ENCODE measurements around the gene COA6. TPM values are rescaled to one million over a fixed set of nuclear protein-coding genes. Genes with fewer than 3 reads are reported as not detected.

COA6 gene
- total RNA-seq, 1 experiment from 2014 or later: 34.1 TPM

GRCh38 chr1:234396871-234397270, 23.6 kb downstream of the COA6 start:
- ChIA-PET RAD21 (ENCODE audit: low non-redundant PET in 1 of 2, low total read pairs in 2 of 2, uncharacterized antibody in 2 of 2, unreplicated experiment in 2 of 2) (no interaction called here), CTCF (no interaction called here), POLR2A (no interaction called here)
- Histone ChIP-seq H3K36me3 (ENCODE audit: control insufficient read depth in 1 of 2, insufficient read depth in 2 of 2, low read length in 2 of 2) (no peaks in the 10 kb centered on the region), H3K79me2 (ENCODE audit: insufficient read depth, low read length) (no peaks in the 10 kb centered on the region), H3K9ac (ENCODE audit: low read length) (no peak overlapping the region), H3K4me3 (replicated peaks in 1 of 2; ENCODE audit: low read depth in 1 of 2, low read length in 2 of 2) (no peak overlapping the region), H4K20me1 (ENCODE audit: insufficient read depth) (no peaks in the 10 kb centered on the region), H2AFZ (ENCODE audit: low read depth, low read length, poor library complexity, severe bottlenecking) (no peak overlapping the region), H3K27ac (ENCODE audit: low read depth, low read length) (no peak overlapping the region), H3K4me1 (ENCODE audit: control insufficient read depth in 1 of 2, insufficient read depth in 2 of 2, low read length in 2 of 2) (no peaks in the 10 kb centered on the region), H3K27me3 (ENCODE audit: insufficient read depth, low read length) (no peaks in the 10 kb centered on the region), H3K9me2 (ENCODE audit: insufficient read depth) (no peaks in the 10 kb centered on the region), H3K4me2 (ENCODE audit: low read length) (no peak overlapping the region), H3K9me3 (ENCODE audit: control insufficient read depth in 1 of 2, insufficient read depth in 1 of 2, low read depth in 1 of 2, low read length in 2 of 2) (no peaks in the 10 kb centered on the region)
- intact Hi-C loops (cut with micrococcal nuclease): no loop called here
- no peak for DNase-seq (ENCODE audit: low read depth, low spot score)
- no peak for ATAC-seq
- BruUV-seq (replicated peaks): no TSS peak
- no peak for TF ChIP-seq CBX3 (IDR thresholded peaks at IDR 0.05; ENCODE audit: low read depth)
- no peak for TF ChIP-seq YY1 (IDR thresholded peaks at IDR 0.05; ENCODE audit: extremely low read depth, insufficient replicate concordance, low read depth, low read length)
- no peak for TF ChIP-seq ATF3 (IDR thresholded peaks at IDR 0.05)
- TF ChIP-seq MAX (IDR thresholded peaks at IDR 0.05): no peak
- TF ChIP-seq ELF1 (IDR thresholded peaks at IDR 0.05; ENCODE audit: borderline replicate concordance, low read depth): no peak
- no peak for TF ChIP-seq EZH2phosphoT487 (IDR thresholded peaks at IDR 0.05; ENCODE audit: borderline replicate concordance)
- TF ChIP-seq POLR2A (IDR thresholded peaks at IDR 0.05; ENCODE audit: borderline replicate concordance, extremely low read depth, insufficient read depth, insufficient read length): no peak
- no peak for TF ChIP-seq RAD21 (IDR thresholded peaks at IDR 0.05; ENCODE audit: low read depth)
- no peak for TF ChIP-seq EZH2 (IDR thresholded peaks at IDR 0.05)
- no peak for TF ChIP-seq ZNF274 (IDR thresholded peaks at IDR 0.05; ENCODE audit: low read depth, low read length)

- no peak overlapping the region for H3K4me2 ChIP-seq (ENCODE audit: low read length)
- DNase-seq (ENCODE audit: low read depth, low spot score) (no peak), ATAC-seq (no peak)
- no peaks in the 10 kb centered on the region for H3K36me3 ChIP-seq (ENCODE audit: control insufficient read depth in 1 of 2, insufficient read depth in 2 of 2, low read length in 2 of 2)
- POLR2A ChIA-PET: no interaction called here
- no peak overlapping the region for H3K9ac ChIP-seq (ENCODE audit: low read length)
- no peak overlapping the region for H3K27ac ChIP-seq (ENCODE audit: low read depth, low read length)
- H4K20me1 ChIP-seq (ENCODE audit: insufficient read depth): no peaks in the 10 kb centered on the region
- no peaks in the 10 kb centered on the region for H3K4me1 ChIP-seq (ENCODE audit: control insufficient read depth in 1 of 2, insufficient read depth in 2 of 2, low read length in 2 of 2)
- no TSS peak for BruUV-seq (replicated peaks)
- no peak overlapping the region for H2AFZ ChIP-seq (ENCODE audit: low read depth, low read length, poor library complexity, severe bottlenecking)
- no peak for TF ChIP-seq POLR2A (IDR thresholded peaks at IDR 0.05; ENCODE audit: borderline replicate concordance, extremely low read depth, insufficient read depth, insufficient read length)
- no peak for TF ChIP-seq CBX3 (IDR thresholded peaks at IDR 0.05; ENCODE audit: low read depth)
- TF ChIP-seq YY1 (IDR thresholded peaks at IDR 0.05; ENCODE audit: extremely low read depth, insufficient replicate concordance, low read depth, low read length): no peak
- no peaks in the 10 kb centered on the region for H3K27me3 ChIP-seq (ENCODE audit: insufficient read depth, low read length)
- H3K4me3 ChIP-seq (replicated peaks in 1 of 2; ENCODE audit: low read depth in 1 of 2, low read length in 2 of 2): no peak overlapping the region
- no peaks in the 10 kb centered on the region for H3K79me2 ChIP-seq (ENCODE audit: insufficient read depth, low read length)
- CTCF ChIA-PET: no interaction called here
- intact Hi-C loops (cut with micrococcal nuclease): no loop called here
- no peaks in the 10 kb centered on the region for H3K9me2 ChIP-seq (ENCODE audit: insufficient read depth)
- H3K9me3 ChIP-seq (ENCODE audit: control insufficient read depth in 1 of 2, insufficient read depth in 1 of 2, low read depth in 1 of 2, low read length in 2 of 2): no peaks in the 10 kb centered on the region
- RAD21 ChIA-PET (ENCODE audit: low non-redundant PET in 1 of 2, low total read pairs in 2 of 2, uncharacterized antibody in 2 of 2, unreplicated experiment in 2 of 2): no interaction called here
Measured at GRCh38 chr1:234397732-234398131, 24.5 kb downstream of the COA6 start.
